ENCODE measurements around the gene PCYT2.

The PCYT2 gene

GRCh38 chr17:81898885-81899284 is 12.3 kb downstream of the PCYT2 start:
- TF ChIP-seq CTCF (IDR thresholded peaks at IDR 0.05; ENCODE audit: low read depth, low read length): no peak
- no peak for DNase-seq (ENCODE audit: extremely low read depth, low read depth)

- peak; percentile 23 for DNase-seq (ENCODE audit: extremely low read depth, low read depth)
- no peak for TF ChIP-seq CTCF (IDR thresholded peaks at IDR 0.05; ENCODE audit: low read depth, low read length)
Observed at GRCh38 chr17:81898029-81898866, 13.0 kb downstream of the PCYT2 start.

GRCh38 chr17:81895400-81895799 is 15.8 kb downstream of the PCYT2 start:
- TF ChIP-seq CTCF (IDR thresholded peaks at IDR 0.05; ENCODE audit: low read depth, low read length): no peak
- DNase-seq (ENCODE audit: extremely low read depth, low read depth): no peak

- no peak for TF ChIP-seq CTCF (IDR thresholded peaks at IDR 0.05; ENCODE audit: low read depth, low read length)
- DNase-seq (ENCODE audit: extremely low read depth, low read depth): no peak
Observed at GRCh38 chr17:81891303-81891552, 20.0 kb downstream of the PCYT2 start.

GRCh38 chr17:81890447-81891302 is 20.5 kb downstream of the PCYT2 start:
- no peak for DNase-seq (ENCODE audit: extremely low read depth, low read depth)

GRCh38 chr17:81889602-81890001 is 21.6 kb downstream of the PCYT2 start:
- no peak for TF ChIP-seq CTCF (IDR thresholded peaks at IDR 0.05; ENCODE audit: low read depth, low read length)

More at GRCh38 chr17:81890447-81891302, 20.5 kb downstream of the PCYT2 start:
- no peak for TF ChIP-seq CTCF (IDR thresholded peaks at IDR 0.05; ENCODE audit: low read depth, low read length)

GRCh38 chr17:81888988-81889595 is 22.1 kb downstream of the PCYT2 start:
- DNase-seq (ENCODE audit: extremely low read depth, low read depth): no peak
- no peak for TF ChIP-seq CTCF (IDR thresholded peaks at IDR 0.05; ENCODE audit: low read depth, low read length)

More at GRCh38 chr17:81889602-81890001, 21.6 kb downstream of the PCYT2 start:
- DNase-seq (ENCODE audit: extremely low read depth, low read depth): no peak

All from AG09319 (cell line).